ENCODE measurements around the gene CCNF.

DNA sequence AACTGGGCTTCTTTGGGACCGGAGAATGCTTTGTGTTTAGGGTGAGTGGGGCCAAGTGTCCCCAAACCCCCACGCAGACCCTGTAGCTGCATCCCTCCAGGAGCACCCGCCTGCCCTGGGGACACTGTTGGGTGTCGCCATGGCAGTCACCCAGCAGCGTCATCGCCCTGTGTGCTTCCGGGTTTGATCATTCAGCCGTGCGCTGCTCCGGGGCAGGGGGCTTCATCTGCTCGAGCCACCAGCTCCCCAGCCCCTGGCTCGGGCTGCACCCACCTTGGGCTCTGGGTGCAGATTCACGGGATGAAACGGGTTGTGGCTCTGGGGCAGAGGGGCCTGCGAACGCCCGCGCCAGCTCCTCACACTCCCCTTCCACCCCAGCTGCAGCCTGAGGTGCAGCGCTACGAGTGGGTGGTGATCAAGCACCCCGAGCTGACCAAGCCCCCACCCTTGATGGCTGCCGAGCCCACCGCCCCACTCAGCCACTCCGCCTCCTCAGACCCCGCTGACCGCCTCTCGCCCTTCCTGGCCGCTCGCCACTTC lies 70.7 kb downstream of the CCNF start:
- TF ChIP-seq, protein P1, sequence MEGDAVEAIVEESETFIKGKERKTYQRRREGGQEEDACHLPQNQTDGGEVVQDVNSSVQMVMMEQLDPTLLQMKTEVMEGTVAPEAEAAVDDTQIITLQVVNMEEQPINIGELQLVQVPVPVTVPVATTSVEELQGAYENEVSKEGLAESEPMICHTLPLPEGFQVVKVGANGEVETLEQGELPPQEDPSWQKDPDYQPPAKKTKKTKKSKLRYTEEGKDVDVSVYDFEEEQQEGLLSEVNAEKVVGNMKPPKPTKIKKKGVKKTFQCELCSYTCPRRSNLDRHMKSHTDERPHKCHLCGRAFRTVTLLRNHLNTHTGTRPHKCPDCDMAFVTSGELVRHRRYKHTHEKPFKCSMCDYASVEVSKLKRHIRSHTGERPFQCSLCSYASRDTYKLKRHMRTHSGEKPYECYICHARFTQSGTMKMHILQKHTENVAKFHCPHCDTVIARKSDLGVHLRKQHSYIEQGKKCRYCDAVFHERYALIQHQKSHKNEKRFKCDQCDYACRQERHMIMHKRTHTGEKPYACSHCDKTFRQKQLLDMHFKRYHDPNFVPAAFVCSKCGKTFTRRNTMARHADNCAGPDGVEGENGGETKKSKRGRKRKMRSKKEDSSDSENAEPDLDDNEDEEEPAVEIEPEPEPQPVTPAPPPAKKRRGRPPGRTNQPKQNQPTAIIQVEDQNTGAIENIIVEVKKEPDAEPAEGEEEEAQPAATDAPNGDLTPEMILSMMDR (IDR thresholded peaks at IDR 0.05 in 2 of 3, conservative IDR thresholded peaks at IDR 0.05 in 1 of 3; ENCODE audit: borderline replicate concordance in 1 of 3, insufficient read depth in 1 of 3, low read depth in 2 of 3, low read length in 2 of 3) = no peak
- no peak for TF ChIP-seq CEBPB (IDR thresholded peaks at IDR 0.05; ENCODE audit: low read depth)
- TF ChIP-seq YY1 (IDR thresholded peaks at IDR 0.05; ENCODE audit: extremely low read depth, insufficient replicate concordance, low read depth, low read length) = no peak
- TF ChIP-seq RAD21 (IDR thresholded peaks at IDR 0.05; ENCODE audit: low read depth) = no peak
- TF ChIP-seq EZH2 (IDR thresholded peaks at IDR 0.05) = no peak
- TF ChIP-seq REST (IDR thresholded peaks at IDR 0.05; ENCODE audit: low read depth) = no peak
- TF ChIP-seq POLR2A (IDR thresholded peaks at IDR 0.05; ENCODE audit: borderline replicate concordance, extremely low read depth, insufficient read depth, insufficient read length) = no peak
- TF ChIP-seq, protein P2, sequence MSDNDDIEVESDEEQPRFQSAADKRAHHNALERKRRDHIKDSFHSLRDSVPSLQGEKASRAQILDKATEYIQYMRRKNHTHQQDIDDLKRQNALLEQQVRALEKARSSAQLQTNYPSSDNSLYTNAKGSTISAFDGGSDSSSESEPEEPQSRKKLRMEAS (IDR thresholded peaks at IDR 0.05) = no peak
- TF ChIP-seq POLR2AphosphoS5 (IDR thresholded peaks at IDR 0.05; ENCODE audit: low read depth, low read length) = no peak
- no peak for TF ChIP-seq JUND (IDR thresholded peaks at IDR 0.05)
- TF ChIP-seq EZH2phosphoT487 (IDR thresholded peaks at IDR 0.05; ENCODE audit: borderline replicate concordance) = no peak
